Fibroblast of lung (primary cell): ENCODE measurements around the gene FHL1.

Experiments
- EZH2 ChIP-seq: IDR thresholded peaks from 2 replicates; pipeline ENCODE4 v1.5.1; 2012; ENCODE audit warnings: low read length, control low read depth, mild to moderate bottlenecking; ENCODE audit errors: missing control alignments
- TF ChIP-seq, protein P1 (sequence below), 2 donors: IDR thresholded peaks in 1 of 2; conservative IDR thresholded peaks in 1 of 2; 1 replicate in 1 of 2; 2 replicates in 1 of 2; pipeline ENCODE4 v1.5.1; 2011 to 2012; ENCODE audit warnings: low read length in 2 of 2, control low read depth in 1 of 2, inconsistent platforms in 1 of 2, low read depth in 1 of 2, mild to moderate bottlenecking in 1 of 2

- TF ChIP-seq, protein P1, sequence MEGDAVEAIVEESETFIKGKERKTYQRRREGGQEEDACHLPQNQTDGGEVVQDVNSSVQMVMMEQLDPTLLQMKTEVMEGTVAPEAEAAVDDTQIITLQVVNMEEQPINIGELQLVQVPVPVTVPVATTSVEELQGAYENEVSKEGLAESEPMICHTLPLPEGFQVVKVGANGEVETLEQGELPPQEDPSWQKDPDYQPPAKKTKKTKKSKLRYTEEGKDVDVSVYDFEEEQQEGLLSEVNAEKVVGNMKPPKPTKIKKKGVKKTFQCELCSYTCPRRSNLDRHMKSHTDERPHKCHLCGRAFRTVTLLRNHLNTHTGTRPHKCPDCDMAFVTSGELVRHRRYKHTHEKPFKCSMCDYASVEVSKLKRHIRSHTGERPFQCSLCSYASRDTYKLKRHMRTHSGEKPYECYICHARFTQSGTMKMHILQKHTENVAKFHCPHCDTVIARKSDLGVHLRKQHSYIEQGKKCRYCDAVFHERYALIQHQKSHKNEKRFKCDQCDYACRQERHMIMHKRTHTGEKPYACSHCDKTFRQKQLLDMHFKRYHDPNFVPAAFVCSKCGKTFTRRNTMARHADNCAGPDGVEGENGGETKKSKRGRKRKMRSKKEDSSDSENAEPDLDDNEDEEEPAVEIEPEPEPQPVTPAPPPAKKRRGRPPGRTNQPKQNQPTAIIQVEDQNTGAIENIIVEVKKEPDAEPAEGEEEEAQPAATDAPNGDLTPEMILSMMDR (conservative IDR thresholded peaks at IDR 0.05 in 1 of 2, IDR thresholded peaks at IDR 0.05 in 1 of 2; ENCODE audit: low read depth in 1 of 2, low read length in 2 of 2) = no peak
- TF ChIP-seq EZH2 = no peak
Observed at GRCh38 chrX:136196691-136197155, 49.4 kb downstream of the FHL1 start.
